ENCODE measurements around the gene GPS1. TPM values are rescaled to one million over a fixed set of nuclear protein-coding genes. Genes with fewer than 3 reads are reported as not detected.
A peak's percentile ranks its signal among the peaks of the same experiment; 100 is the strongest.

Gene GPS1
- total and polyA plus RNA-seq, 2 experiments from 2014 or later, result 136 to 242 TPM

DNA sequence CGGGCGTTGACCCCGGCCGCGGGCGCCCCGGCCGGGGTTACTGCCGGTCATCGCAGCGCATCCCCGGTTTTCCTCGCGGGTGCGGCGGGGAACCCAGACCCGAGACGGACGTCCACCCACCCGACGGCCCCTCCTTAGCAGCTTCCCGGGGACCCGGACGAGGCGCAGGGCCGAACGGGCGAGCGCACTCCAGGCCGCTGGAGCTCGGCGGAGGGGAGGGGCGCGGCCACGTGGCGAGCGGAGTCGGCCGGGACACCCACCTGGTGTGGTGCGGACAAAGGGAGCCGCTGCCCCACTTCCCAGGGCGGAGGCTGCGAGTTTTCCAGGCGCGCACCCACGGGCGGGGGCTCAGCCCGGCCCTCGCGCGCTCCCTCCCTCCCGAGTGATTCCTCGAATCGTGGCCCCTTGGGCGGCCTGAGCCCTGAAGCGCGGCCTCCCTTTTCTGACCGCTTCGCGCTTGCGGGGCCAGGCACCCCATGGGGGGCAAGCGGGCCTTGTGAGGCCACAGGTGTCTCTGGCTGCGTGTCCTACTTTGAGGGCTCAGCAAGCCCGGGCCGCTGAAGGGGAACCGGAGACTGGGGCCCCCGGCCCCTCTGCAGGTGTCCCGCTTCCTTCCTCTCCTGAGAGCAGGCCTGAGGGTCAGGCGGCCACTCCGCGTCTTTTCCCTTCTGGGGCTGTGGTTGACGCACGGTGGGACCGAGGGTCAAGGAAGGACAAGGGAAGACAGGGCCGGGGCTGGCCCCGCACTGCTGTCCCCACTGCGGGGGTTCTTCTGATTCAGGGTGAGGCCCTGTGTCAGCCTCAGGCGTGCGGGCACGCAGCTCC is 47.5 kb downstream of the GPS1 start:
- H4K20me1 ChIP-seq (replicated peaks; ENCODE audit: insufficient read depth), result peaks cover 25% of the 10 kb centered on the region
- peak overlapping the region; percentile 73 for H3K4me3 ChIP-seq
- H3F3A ChIP-seq (replicated peaks; ENCODE audit: low read depth), result 0 out of 2 replicates have a peak, but pooled peaks cover 20% of the 10 kb centered on the region
- peak; percentile 47 for TF ChIP-seq POLR2AphosphoS5 (IDR thresholded peaks at IDR 0.05; ENCODE audit: low read depth)
- no peak for TF ChIP-seq CREB1 (CRISPR knock-in tag; IDR thresholded peaks at IDR 0.05; ENCODE audit: low read depth)
- no peak overlapping the region for H2AFZ ChIP-seq
- peak; percentile 48 for DNase-seq (ENCODE audit: low spot score)
- peaks cover 47% of the 10 kb centered on the region for H3K79me2 ChIP-seq (replicated peaks; ENCODE audit: insufficient read depth)
- no peaks in the 10 kb centered on the region for H3K27me3 ChIP-seq (ENCODE audit: insufficient read depth)
- peak; percentile 7 for ATAC-seq
- H3K4me1 ChIP-seq (ENCODE audit: insufficient read depth), result peaks cover 40% of the 10 kb centered on the region
- H3K4me3 Mint-ChIP-seq, result peak overlapping the region; percentile 76
- H3K9me3 Mint-ChIP-seq, result no peaks in the 10 kb centered on the region
- peaks cover 24% of the 10 kb centered on the region for H3K27me3 Mint-ChIP-seq (ENCODE audit: insufficient read depth, low read depth, poor library complexity)
- no peaks in the 10 kb centered on the region for H3K9me2 ChIP-seq (ENCODE audit: insufficient read depth)
- H3K36me3 ChIP-seq (ENCODE audit: insufficient read depth), result 0 out of 2 replicates have a peak, but pooled peaks cover 5% of the 10 kb centered on the region
- H3K36me3 Mint-ChIP-seq (ENCODE audit: low read depth), result peaks cover 21% of the 10 kb centered on the region; the same call in 2 of the 3 replicates
- H3K27ac Mint-ChIP-seq, result peak overlapping the region; percentile 95
- peaks cover 27% of the 10 kb centered on the region for H3K4me1 Mint-ChIP-seq
- H3K27ac ChIP-seq (ENCODE audit: low read depth), result peak overlapping the region; percentile 81; the same call in 1 of the 2 replicates
- peak overlapping the region; percentile 88 for H3K4me2 ChIP-seq

DNA sequence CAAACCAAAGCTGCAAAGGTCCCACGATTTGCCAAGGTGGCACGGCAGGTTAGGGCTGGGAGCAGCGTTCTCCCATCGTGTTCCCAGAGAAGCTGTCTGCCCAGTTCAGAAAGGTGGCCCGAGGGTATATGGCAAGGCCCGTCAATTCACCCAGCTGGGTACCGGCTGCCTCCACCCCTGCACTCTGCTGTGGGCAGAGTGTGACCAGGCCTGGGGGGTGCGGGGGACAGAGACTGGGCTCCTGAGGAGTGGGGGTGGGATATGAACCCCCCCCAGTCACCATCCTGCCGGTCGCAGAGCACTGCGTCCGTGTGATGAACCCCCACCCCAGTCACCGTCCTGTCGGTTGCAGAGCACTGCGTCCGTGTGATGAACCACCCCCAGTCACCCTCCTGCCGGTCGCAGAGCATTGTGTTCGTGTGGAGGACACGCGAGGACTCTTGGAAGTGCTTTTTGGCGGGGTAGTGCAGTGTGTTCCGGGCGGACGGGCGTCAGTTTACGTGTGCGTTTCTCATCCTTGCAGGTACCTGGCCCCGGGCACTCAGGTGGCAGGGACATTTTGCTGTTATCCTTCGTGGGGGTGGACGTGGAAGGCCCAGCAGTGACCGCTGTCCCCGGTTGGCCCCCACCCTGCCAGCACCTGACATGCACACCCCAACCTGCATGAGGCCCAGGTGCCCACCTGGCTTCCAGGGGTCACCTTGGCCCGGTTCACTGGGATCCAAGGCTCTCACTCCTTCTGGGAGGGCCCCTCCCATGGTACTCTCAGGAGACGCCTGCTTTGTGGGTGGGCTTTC is 49.0 kb downstream of the GPS1 start:
- H3K36me3 Mint-ChIP-seq (ENCODE audit: low read depth), result peaks cover 12% of the 10 kb centered on the region; the same call in 2 of the 3 replicates
- Histone ChIP-seq H3K4me3 (no peak overlapping the region), H3K27ac (ENCODE audit: low read depth) (no peak overlapping the region), H3K4me1 (ENCODE audit: insufficient read depth) (peaks cover 48% of the 10 kb centered on the region), H3K79me2 (replicated peaks; ENCODE audit: insufficient read depth) (peaks cover 34% of the 10 kb centered on the region), H3K36me3 (ENCODE audit: insufficient read depth) (no peaks in the 10 kb centered on the region), H3K27me3 (ENCODE audit: insufficient read depth) (no peaks in the 10 kb centered on the region), H3F3A (replicated peaks; ENCODE audit: low read depth) (0 out of 2 replicates have a peak, but pooled peaks cover 15% of the 10 kb centered on the region), H4K20me1 (replicated peaks; ENCODE audit: insufficient read depth) (peaks cover 13% of the 10 kb centered on the region), H3K4me2 (peak overlapping the region; percentile 88; the same call in 1 of the 2 replicates), H3K9me2 (ENCODE audit: insufficient read depth) (no peaks in the 10 kb centered on the region), H2AFZ (no peak overlapping the region)
- DNase-seq (ENCODE audit: low spot score) (no peak), ATAC-seq (no peak)
- TF ChIP-seq, protein P1, sequence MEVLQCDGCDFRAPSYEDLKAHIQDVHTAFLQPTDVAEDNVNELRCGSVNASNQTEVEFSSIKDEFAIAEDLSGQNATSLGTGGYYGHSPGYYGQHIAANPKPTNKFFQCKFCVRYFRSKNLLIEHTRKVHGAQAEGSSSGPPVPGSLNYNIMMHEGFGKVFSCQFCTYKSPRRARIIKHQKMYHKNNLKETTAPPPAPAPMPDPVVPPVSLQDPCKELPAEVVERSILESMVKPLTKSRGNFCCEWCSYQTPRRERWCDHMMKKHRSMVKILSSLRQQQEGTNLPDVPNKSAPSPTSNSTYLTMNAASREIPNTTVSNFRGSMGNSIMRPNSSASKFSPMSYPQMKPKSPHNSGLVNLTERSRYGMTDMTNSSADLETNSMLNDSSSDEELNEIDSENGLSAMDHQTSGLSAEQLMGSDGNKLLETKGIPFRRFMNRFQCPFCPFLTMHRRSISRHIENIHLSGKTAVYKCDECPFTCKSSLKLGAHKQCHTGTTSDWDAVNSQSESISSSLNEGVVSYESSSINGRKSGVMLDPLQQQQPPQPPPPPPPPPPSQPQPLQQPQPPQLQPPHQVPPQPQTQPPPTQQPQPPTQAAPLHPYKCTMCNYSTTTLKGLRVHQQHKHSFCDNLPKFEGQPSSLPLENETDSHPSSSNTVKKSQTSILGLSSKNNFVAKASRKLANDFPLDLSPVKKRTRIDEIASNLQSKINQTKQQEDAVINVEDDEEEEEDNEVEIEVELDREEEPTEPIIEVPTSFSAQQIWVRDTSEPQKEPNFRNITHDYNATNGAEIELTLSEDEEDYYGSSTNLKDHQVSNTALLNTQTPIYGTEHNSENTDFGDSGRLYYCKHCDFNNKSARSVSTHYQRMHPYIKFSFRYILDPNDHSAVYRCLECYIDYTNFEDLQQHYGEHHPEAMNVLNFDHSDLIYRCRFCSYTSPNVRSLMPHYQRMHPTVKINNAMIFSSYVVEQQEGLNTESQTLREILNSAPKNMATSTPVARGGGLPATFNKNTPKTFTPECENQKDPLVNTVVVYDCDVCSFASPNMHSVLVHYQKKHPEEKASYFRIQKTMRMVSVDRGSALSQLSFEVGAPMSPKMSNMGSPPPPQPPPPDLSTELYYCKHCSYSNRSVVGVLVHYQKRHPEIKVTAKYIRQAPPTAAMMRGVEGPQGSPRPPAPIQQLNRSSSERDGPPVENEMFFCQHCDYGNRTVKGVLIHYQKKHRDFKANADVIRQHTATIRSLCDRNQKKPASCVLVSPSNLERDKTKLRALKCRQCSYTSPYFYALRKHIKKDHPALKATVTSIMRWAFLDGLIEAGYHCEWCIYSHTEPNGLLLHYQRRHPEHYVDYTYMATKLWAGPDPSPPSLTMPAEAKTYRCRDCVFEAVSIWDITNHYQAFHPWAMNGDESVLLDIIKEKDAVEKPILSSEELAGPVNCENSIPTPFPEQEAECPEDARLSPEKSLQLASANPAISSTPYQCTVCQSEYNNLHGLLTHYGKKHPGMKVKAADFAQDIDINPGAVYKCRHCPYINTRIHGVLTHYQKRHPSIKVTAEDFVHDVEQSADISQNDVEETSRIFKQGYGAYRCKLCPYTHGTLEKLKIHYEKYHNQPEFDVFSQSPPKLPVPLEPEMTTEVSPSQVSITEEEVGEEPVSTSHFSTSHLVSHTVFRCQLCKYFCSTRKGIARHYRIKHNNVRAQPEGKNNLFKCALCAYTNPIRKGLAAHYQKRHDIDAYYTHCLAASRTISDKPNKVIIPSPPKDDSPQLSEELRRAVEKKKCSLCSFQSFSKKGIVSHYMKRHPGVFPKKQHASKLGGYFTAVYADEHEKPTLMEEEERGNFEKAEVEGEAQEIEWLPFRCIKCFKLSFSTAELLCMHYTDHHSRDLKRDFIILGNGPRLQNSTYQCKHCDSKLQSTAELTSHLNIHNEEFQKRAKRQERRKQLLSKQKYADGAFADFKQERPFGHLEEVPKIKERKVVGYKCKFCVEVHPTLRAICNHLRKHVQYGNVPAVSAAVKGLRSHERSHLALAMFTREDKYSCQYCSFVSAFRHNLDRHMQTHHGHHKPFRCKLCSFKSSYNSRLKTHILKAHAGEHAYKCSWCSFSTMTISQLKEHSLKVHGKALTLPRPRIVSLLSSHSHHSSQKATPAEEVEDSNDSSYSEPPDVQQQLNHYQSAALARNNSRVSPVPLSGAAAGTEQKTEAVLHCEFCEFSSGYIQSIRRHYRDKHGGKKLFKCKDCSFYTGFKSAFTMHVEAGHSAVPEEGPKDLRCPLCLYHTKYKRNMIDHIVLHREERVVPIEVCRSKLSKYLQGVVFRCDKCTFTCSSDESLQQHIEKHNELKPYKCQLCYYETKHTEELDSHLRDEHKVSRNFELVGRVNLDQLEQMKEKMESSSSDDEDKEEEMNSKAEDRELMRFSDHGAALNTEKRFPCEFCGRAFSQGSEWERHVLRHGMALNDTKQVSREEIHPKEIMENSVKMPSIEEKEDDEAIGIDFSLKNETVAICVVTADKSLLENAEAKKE (CRISPR knock-in tag; IDR thresholded peaks at IDR 0.05), result no peak
- TF ChIP-seq, protein P2, sequence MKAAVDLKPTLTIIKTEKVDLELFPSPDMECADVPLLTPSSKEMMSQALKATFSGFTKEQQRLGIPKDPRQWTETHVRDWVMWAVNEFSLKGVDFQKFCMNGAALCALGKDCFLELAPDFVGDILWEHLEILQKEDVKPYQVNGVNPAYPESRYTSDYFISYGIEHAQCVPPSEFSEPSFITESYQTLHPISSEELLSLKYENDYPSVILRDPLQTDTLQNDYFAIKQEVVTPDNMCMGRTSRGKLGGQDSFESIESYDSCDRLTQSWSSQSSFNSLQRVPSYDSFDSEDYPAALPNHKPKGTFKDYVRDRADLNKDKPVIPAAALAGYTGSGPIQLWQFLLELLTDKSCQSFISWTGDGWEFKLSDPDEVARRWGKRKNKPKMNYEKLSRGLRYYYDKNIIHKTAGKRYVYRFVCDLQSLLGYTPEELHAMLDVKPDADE (IDR thresholded peaks at IDR 0.05), result no peak
- no peak overlapping the region for H3K27ac Mint-ChIP-seq
- H3K4me1 Mint-ChIP-seq, result peaks cover 33% of the 10 kb centered on the region
- H3K4me3 Mint-ChIP-seq, result peak overlapping the region; percentile 76
- peaks cover 28% of the 10 kb centered on the region for H3K27me3 Mint-ChIP-seq (ENCODE audit: insufficient read depth, low read depth, poor library complexity)
- H3K9me3 Mint-ChIP-seq, result no peaks in the 10 kb centered on the region
